ENCODE data around the gene AGBL4.

GRCh38 chr1:48808496-48808895 is 1215.3 kb downstream of the AGBL4 start:
- TF ChIP-seq CTCF (IDR thresholded peaks at IDR 0.05; ENCODE audit: borderline replicate concordance, extremely low read depth, low read length, poor library complexity, severe bottlenecking) = no peak
- no peak for TF ChIP-seq EZH2 (IDR thresholded peaks at IDR 0.05; ENCODE audit: borderline replicate concordance, low read depth, low read length, severe bottlenecking)
